B cell (primary cell): ENCODE results near the gene EFNA5. TPM values are rescaled to one million over a fixed set of nuclear protein-coding genes. Genes with fewer than 3 reads are reported as not detected.

ENCODE experiments used
- ATAC-seq: fragments of 200-7000 bp; cut with Tn5 transposase; one replicate; pipeline ENCODE4 v1.10.0; 2021; ENCODE audit warnings: low read depth, mild to moderate bottlenecking, moderate number of reproducible peaks, moderate library complexity
- CTCF ChIA-PET: fragments of 350-600 bp; sonication (Branson Sonifier 250); formaldehyde crosslinking; loops from one replicate; lab custom pipeline; 2021; ENCODE audit warnings: antibody characterized with exemption, inconsistent platforms; lab: Charles Lee
- POLR2A ChIA-PET: fragments of 350-600 bp; sonication (Branson Sonifier 250); formaldehyde crosslinking; loops from one replicate; lab custom pipeline; 2021; ENCODE audit warnings: antibody characterized with exemption; lab: Charles Lee
- DNase-seq: peaks from one replicate; pipeline ENCODE4 v3.0.0; 2013
- H2AFZ ChIP-seq: 2 replicates; pipeline ENCODE4 v1.6.1; 2012; ENCODE audit warnings: mild to moderate bottlenecking, low read depth, low read length; ENCODE audit not compliant: insufficient read depth, poor library complexity, severe bottlenecking
- H3K27ac ChIP-seq, 2 donors: 1 replicate in 1 of 2; 2 replicates in 1 of 2; pipeline ENCODE4 v1.5.1; 2012 to 2013; ENCODE audit warnings: low read length in 2 of 2, mild to moderate bottlenecking in 2 of 2, moderate library complexity in 1 of 2
- H3K27me3 ChIP-seq, 4 experiments: fragments of 200-600 bp in 1 of 4; sonication (generic) in 1 of 4; replicated peaks in 1 of 4; 1 replicate in 2 of 4; 2 replicates in 2 of 4; pipeline versions ENCODE4 v1.6.1 to v1.7.0; 2013 to 2016; ENCODE audit warnings: low read length in 3 of 4, mild to moderate bottlenecking in 2 of 4, mixed read lengths in 1 of 4, moderate library complexity in 1 of 4; ENCODE audit not compliant: insufficient read depth in 4 of 4, control insufficient read depth in 3 of 4; ENCODE audit errors: control extremely low read depth in 1 of 4
- H3K36me3 ChIP-seq, 2 experiments: replicated peaks in 1 of 2; 1 replicate in 1 of 2; 2 replicates in 1 of 2; pipeline versions ENCODE4 v1.6.1 to v1.7.1; 2013; ENCODE audit warnings: low read length in 1 of 2; ENCODE audit not compliant: insufficient read depth in 2 of 2, control insufficient read depth in 1 of 2; ENCODE audit errors: control extremely low read depth in 1 of 2, extremely low read depth in 1 of 2
- H3K4me1 ChIP-seq, 2 donors: fragments of 200-600 bp in 1 of 2; sonication (generic) in 1 of 2; 1 replicate in 1 of 2; 2 replicates in 1 of 2; pipeline versions ENCODE4 v1.5.1 to v1.6.1; 2013 to 2017; ENCODE audit warnings: low read length in 2 of 2; ENCODE audit not compliant: control insufficient read depth in 2 of 2, insufficient read depth in 2 of 2
- H3K4me2 ChIP-seq: replicated peaks from 2 replicates; pipeline ENCODE3; 2012; ENCODE audit warnings: mild to moderate bottlenecking, low read depth, low read length; ENCODE audit not compliant: poor library complexity, severe bottlenecking
- H3K4me3 ChIP-seq, 5 experiments: fragments of 200-600 bp in 1 of 5; sonication (generic) in 1 of 5; 1 replicate in 3 of 5; 2 replicates in 2 of 5; pipeline versions ENCODE4 v1.5.1 to v1.7.0; 2011 to 2016; ENCODE audit warnings: low read length in 4 of 5, mild to moderate bottlenecking in 4 of 5, low read depth in 2 of 5, control low read depth in 1 of 5, moderate library complexity in 1 of 5; ENCODE audit not compliant: insufficient read depth in 1 of 5; ENCODE audit errors: control extremely low read depth in 1 of 5, extremely low read depth in 1 of 5
- H3K79me2 ChIP-seq: fragments of 200-600 bp; sonication (generic); one replicate; pipeline ENCODE4 v1.6.0; 2016; ENCODE audit warnings: low read length; ENCODE audit not compliant: control insufficient read depth, insufficient read depth
- H3K9ac ChIP-seq: fragments of 200-600 bp; sonication (generic); 2 replicates; pipeline ENCODE4 v1.6.1; 2017; ENCODE audit warnings: mild to moderate bottlenecking, low read length, moderate library complexity
- H3K9me3 ChIP-seq, 3 donors: one replicate each; pipeline versions ENCODE4 v1.6.1 to v1.7.1; 2013; ENCODE audit warnings: low read length in 2 of 3; ENCODE audit not compliant: control insufficient read depth in 2 of 3, insufficient read depth in 1 of 3; ENCODE audit errors: control extremely low read depth in 1 of 3
- H4K20me1 ChIP-seq: 2 replicates; pipeline ENCODE4 v1.6.0; 2012; ENCODE audit warnings: mild to moderate bottlenecking, low read length; ENCODE audit not compliant: insufficient read depth, control insufficient read depth, poor library complexity, severe bottlenecking
- H3K27ac Mint-ChIP-seq: one replicate; pipeline ENCODE4 v1.8.0; 2021; ENCODE audit warnings: mixed read lengths
- H3K27me3 Mint-ChIP-seq: one replicate; pipeline ENCODE4 v1.8.0; 2021; ENCODE audit warnings: mixed read lengths
- H3K4me1 Mint-ChIP-seq: one replicate; pipeline ENCODE4 v1.8.0; 2021; ENCODE audit warnings: mixed read lengths
- H3K4me3 Mint-ChIP-seq: one replicate; pipeline ENCODE4 v1.8.0; 2021; ENCODE audit warnings: mixed read lengths
- H3K9me3 Mint-ChIP-seq: one replicate; pipeline ENCODE4 v1.8.0; 2022; ENCODE audit warnings: mixed read lengths; ENCODE audit not compliant: insufficient read depth
- CTCF ChIP-seq: fragments of 200-600 bp; IDR thresholded peaks from one replicate; pipeline ENCODE4 v1.8.0; 2022; ENCODE audit warnings: antibody characterized with exemption, mild to moderate bottlenecking
- EZH2 ChIP-seq: IDR thresholded peaks from 2 replicates; pipeline ENCODE4 v1.6.1; 2012; ENCODE audit warnings: borderline replicate concordance, low read depth, mild to moderate bottlenecking, moderate library complexity, low read length; ENCODE audit not compliant: insufficient read depth, poor library complexity, severe bottlenecking
- WGBS: methylation state at CpG from one replicate; pipeline ENCODE4 v1.1.5; 2013; ENCODE audit warnings: missing lambda C conversion rate; ENCODE audit not compliant: insufficient coverage; 5-methylcytosine and 5-hydroxymethylcytosine counted together
- intact Hi-C: fragments of 100-400 bp; cut with micrococcal nuclease; formaldehyde crosslinking; loops from one replicate; pipeline ENCODE4 v1.10.0; 2022
- polyA plus RNA-seq: library from polyadenylated mRNA; depleted of rRNA; stranded (reverse); fragments of >200 nt; gene quantifications from 2 replicates; pipeline ENCODE4 v1.2.3, GENCODE V29; 2012
- total RNA-seq, 2 donors: library from RNA; stranded (reverse); fragments of 120-200 nt in 1 of 2; gene quantifications; 1 replicate in 1 of 2; 2 replicates in 1 of 2; pipeline versions ENCODE4 v1.2.3 to v1.2.4, GENCODE V29; 2013 to 2022

Gene EFNA5
- total and polyA plus RNA-seq, 2 donors (not counting 1 experiment from before 2014, with no cell fraction given): not detected

GRCh38 chr5:107616213-107616612, 54.5 kb downstream of the EFNA5 start:
- Histone ChIP-seq H3K4me3 (no peak overlapping the region), H2AFZ (no peak overlapping the region), H3K36me3 (no peaks in the 10 kb centered on the region), H3K27me3 (no peaks in the 10 kb centered on the region), H3K4me1 (no peaks in the 10 kb centered on the region), H3K27ac (no peak overlapping the region), H3K9me3 (no peaks in the 10 kb centered on the region), H4K20me1 (no peaks in the 10 kb centered on the region), H3K4me2 (no peak overlapping the region), H3K79me2 (no peaks in the 10 kb centered on the region), H3K9ac (no peak overlapping the region)
- no peaks in the 10 kb centered on the region for H3K27me3 Mint-ChIP-seq
- H3K4me1 Mint-ChIP-seq: no peaks in the 10 kb centered on the region
- no CpG with 5 or more reads among the region's 4 CpGs for WGBS
- DNase-seq (no peak), ATAC-seq (no peak)
- H3K4me3 Mint-ChIP-seq: no peak overlapping the region
- ChIA-PET CTCF (no interaction called here), POLR2A (no interaction called here)
- H3K27ac Mint-ChIP-seq: no peak overlapping the region
- no peaks in the 10 kb centered on the region for H3K9me3 Mint-ChIP-seq
- intact Hi-C loops: no loop called here
- TF ChIP-seq EZH2: no peak
- no peak for TF ChIP-seq CTCF

GRCh38 chr5:107615299-107615817, 55.4 kb downstream of the EFNA5 start:
- Mint-ChIP-seq H3K4me3 (no peak overlapping the region), H3K9me3 (no peaks in the 10 kb centered on the region), H3K27ac (no peak overlapping the region), H3K4me1 (no peaks in the 10 kb centered on the region), H3K27me3 (no peaks in the 10 kb centered on the region)
- ATAC-seq (no peak), DNase-seq (no peak)
- no peaks in the 10 kb centered on the region for H3K36me3 ChIP-seq
- H3K9me3 ChIP-seq: no peaks in the 10 kb centered on the region
- no peak for TF ChIP-seq CTCF
- no peak for TF ChIP-seq EZH2
- H3K4me1 ChIP-seq: no peaks in the 10 kb centered on the region
- intact Hi-C loops: no loop called here
- WGBS: 100% methylated on average over 4 of the region's 7 CpGs
- POLR2A ChIA-PET: no interaction called here
- no peak overlapping the region for H3K4me3 ChIP-seq
- no peak overlapping the region for H2AFZ ChIP-seq
- H4K20me1 ChIP-seq: no peaks in the 10 kb centered on the region
- CTCF ChIA-PET: interaction anchor here (1.1 kb wide), 1 partner anchor 43 kb away, joined by 3 read pairs; no protein-coding TSS in a partner anchor
- H3K79me2 ChIP-seq: no peaks in the 10 kb centered on the region
- no peak overlapping the region for H3K9ac ChIP-seq
- no peak overlapping the region for H3K4me2 ChIP-seq
- no peaks in the 10 kb centered on the region for H3K27me3 ChIP-seq
- H3K27ac ChIP-seq: no peak overlapping the region
